Measurements from ENCODE around the gene VWA5B2.

DNA sequence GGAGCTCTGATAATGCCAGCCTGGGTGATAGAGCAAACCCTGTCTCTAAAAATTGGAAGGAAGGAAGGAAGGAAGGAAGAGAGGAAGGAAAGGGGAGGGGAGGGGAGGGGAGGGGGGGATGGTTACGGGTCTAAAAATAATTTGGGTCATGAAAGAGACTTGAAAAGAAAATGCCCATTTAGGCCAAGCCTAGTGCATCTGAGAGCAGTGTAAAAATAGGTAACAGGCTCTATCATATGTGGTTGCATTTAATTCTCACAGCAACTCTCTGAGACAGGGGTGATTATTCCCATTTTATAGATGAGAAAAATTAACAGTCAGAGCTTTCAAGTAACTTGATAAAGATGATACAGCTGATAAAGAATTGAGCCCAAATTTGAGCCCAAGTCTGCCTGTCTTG lies 42.9 kb downstream of the VWA5B2 start:
- TF ChIP-seq, protein P1, sequence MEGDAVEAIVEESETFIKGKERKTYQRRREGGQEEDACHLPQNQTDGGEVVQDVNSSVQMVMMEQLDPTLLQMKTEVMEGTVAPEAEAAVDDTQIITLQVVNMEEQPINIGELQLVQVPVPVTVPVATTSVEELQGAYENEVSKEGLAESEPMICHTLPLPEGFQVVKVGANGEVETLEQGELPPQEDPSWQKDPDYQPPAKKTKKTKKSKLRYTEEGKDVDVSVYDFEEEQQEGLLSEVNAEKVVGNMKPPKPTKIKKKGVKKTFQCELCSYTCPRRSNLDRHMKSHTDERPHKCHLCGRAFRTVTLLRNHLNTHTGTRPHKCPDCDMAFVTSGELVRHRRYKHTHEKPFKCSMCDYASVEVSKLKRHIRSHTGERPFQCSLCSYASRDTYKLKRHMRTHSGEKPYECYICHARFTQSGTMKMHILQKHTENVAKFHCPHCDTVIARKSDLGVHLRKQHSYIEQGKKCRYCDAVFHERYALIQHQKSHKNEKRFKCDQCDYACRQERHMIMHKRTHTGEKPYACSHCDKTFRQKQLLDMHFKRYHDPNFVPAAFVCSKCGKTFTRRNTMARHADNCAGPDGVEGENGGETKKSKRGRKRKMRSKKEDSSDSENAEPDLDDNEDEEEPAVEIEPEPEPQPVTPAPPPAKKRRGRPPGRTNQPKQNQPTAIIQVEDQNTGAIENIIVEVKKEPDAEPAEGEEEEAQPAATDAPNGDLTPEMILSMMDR (conservative IDR thresholded peaks at IDR 0.05 in 1 of 2, IDR thresholded peaks at IDR 0.05 in 1 of 2; ENCODE audit: low read depth in 1 of 2, low read length in 2 of 2): no peak
- TF ChIP-seq EZH2 (IDR thresholded peaks at IDR 0.05; ENCODE audit: low read length, missing control alignments): no peak
